Islet precursor cell (in vitro differentiated cells): ENCODE data around the gene KCNH2.

Source experiments
- DNase-seq: peaks from one replicate; pipeline ENCODE4 v3.0.0-alpha.2; 2018

The KCNH2 gene

GRCh38 chr7:150972023-150972468 lies 6.1 kb downstream of the KCNH2 start:
- DNase-seq, result no peak

GRCh38 chr7:150971242-150972022 lies 6.7 kb downstream of the KCNH2 start:
- no peak for DNase-seq

- no peak for DNase-seq
Observed at GRCh38 chr7:150970424-150970823, 7.7 kb downstream of the KCNH2 start.

- no peak for DNase-seq
Observed at GRCh38 chr7:150969475-150969874, 8.6 kb downstream of the KCNH2 start.

GRCh38 chr7:150968734-150969372 lies 9.3 kb downstream of the KCNH2 start:
- DNase-seq, result no peak

- DNase-seq, result no peak
Observed at GRCh38 chr7:150968056-150968733, 9.9 kb downstream of the KCNH2 start.

GRCh38 chr7:150967349-150967748 lies 10.8 kb downstream of the KCNH2 start:
- DNase-seq, result no peak

- DNase-seq, result peak; percentile 81
Observed at GRCh38 chr7:150966002-150966401, 12.1 kb downstream of the KCNH2 start.

- DNase-seq, result no peak
Observed at GRCh38 chr7:150965273-150965830, 12.8 kb downstream of the KCNH2 start.

- peak; percentile 84 for DNase-seq
Observed at GRCh38 chr7:150964593-150965111, 13.5 kb downstream of the KCNH2 start.

- DNase-seq, result no peak
Observed at GRCh38 chr7:150963707-150964559, 14.2 kb downstream of the KCNH2 start.

GRCh38 chr7:150962553-150963399 lies 15.3 kb downstream of the KCNH2 start:
- DNase-seq, result peak; percentile 89

GRCh38 chr7:150962290-150962552 lies 15.9 kb downstream of the KCNH2 start:
- DNase-seq, result no peak

- DNase-seq, result peak; percentile 84
Observed at GRCh38 chr7:150961510-150962289, 16.4 kb downstream of the KCNH2 start.

- DNase-seq, result no peak
Observed at GRCh38 chr7:150959739-150960734, 18.1 kb downstream of the KCNH2 start.

- no peak for DNase-seq
Observed at GRCh38 chr7:150959081-150959480, 19.0 kb downstream of the KCNH2 start.

- DNase-seq, result no peak
Observed at GRCh38 chr7:150958597-150958996, 19.5 kb downstream of the KCNH2 start.

- no peak for DNase-seq
Observed at GRCh38 chr7:150958062-150958552, 20.0 kb downstream of the KCNH2 start.
